Left lung (tissue), 10 donors: Measurements from ENCODE around the gene MGAT4B. TPM values are rescaled to one million over a fixed set of nuclear protein-coding genes. Genes with fewer than 3 reads are reported as not detected.
A peak's percentile ranks its signal among the peaks of the same experiment; 100 is the strongest.

Source experiments
- ATAC-seq: fragments of 200-7000 bp; cut with Tn5 transposase; one replicate; pipeline ENCODE4 v1.9.1; 2020; ENCODE audit warnings: moderate library complexity
- DNase-seq, 4 donors: peaks; one replicate each; pipeline ENCODE4 v3.0.0-alpha.2; 2013 to 2020
- H3K27ac ChIP-seq, 2 donors: fragments of 200-600 bp; sonication (generic) in 1 of 2; one replicate each; pipeline versions ENCODE4 v1.5.0 to v1.8.0; 2020 to 2021
- H3K27me3 ChIP-seq, 2 donors: fragments of 200-600 bp; sonication (generic) in 1 of 2; one replicate each; pipeline versions ENCODE4 v1.5.0 to v1.8.0; 2020 to 2021
- H3K36me3 ChIP-seq, 2 donors: fragments of 200-600 bp; sonication (generic) in 1 of 2; one replicate each; pipeline versions ENCODE4 v1.5.0 to v1.8.0; 2020 to 2021
- H3K4me1 ChIP-seq, 2 donors: fragments of 200-600 bp; one replicate each; pipeline ENCODE4 v1.8.0; 2021
- H3K4me3 ChIP-seq, 2 donors: fragments of 200-600 bp; sonication (generic) in 1 of 2; one replicate each; pipeline versions ENCODE4 v1.5.0 to v1.8.0; 2020 to 2021; ENCODE audit warnings: mild to moderate bottlenecking in 1 of 2
- H3K9me3 ChIP-seq, 2 donors: fragments of 200-600 bp; sonication (generic) in 1 of 2; one replicate each; pipeline versions ENCODE4 v1.5.0 to v1.8.0; 2020 to 2021
- intact Hi-C, 2 donors: fragments of 100-400 bp; cut with DNase I; formaldehyde crosslinking; loops; one replicate each; pipeline versions ENCODE4 v1.11.2 to v1.14.2; 2022
- polyA plus RNA-seq, 6 donors: library from polyadenylated mRNA; unstranded; fragments of 120-200 nt; gene quantifications; one replicate each; pipeline ENCODE4 v1.2.1, GENCODE V29; 2013; ENCODE audit not compliant: insufficient read length in 6 of 6
- total RNA-seq, 2 donors: library from RNA; stranded (reverse); fragmentation: NEBNext Ultra II Directional; extraction: Animal tissue kit (Norgen Biotek cat#: 25700); gene quantifications; one replicate each; pipeline ENCODE4 v1.2.1, GENCODE V29; 2021
- TF ChIP-seq, protein P1 (sequence below), 2 donors: fragments of 200-600 bp; sonication (generic) in 1 of 2; IDR thresholded peaks; one replicate each; pipeline versions ENCODE4 v1.5.0 to v1.8.0; 2021; ENCODE audit warnings: antibody characterized with exemption in 2 of 2
- donor health status: DM: no; HTN: yes; CAD: no.
- donor health status: DM: no; HTN: no; CAD: no.

Gene MGAT4B
- total and polyA plus RNA-seq, 8 donors = 90.5 to 191 (median 108) TPM

DNA sequence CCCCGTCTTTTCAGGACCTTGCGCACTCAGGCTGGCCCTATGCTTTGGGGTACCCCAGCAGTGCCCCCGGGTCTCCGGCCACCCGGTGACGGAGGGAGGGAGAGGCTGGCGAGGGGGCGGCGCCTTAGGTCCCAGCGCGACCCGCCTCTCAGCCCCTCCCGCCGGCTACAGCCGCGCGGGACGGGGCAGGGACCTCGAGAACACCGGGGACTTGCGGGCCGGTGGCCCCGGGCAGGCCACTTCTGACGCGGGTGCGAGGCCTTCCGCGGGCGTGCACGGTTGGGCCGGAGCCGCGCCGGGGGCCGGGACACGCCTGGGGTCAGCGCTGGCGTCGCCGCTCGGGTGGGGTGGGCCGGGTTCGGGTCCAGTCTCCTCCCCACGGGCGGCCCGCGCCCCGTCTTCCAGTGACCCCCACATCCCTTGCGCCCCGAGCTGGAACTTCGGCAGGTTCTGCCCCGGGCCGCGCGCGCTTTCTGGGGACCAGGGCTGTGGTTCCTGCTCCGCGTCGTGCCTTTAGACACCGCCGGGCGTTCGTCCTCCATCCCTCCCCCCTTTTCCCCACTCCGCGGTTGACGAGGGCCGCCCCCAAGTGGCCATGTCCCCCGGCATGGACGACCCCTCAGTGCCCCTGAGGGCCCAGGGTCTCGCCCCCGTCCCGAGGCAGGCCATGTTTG lies 10.3 kb upstream of the MGAT4B start:
- H3K27me3 ChIP-seq = no peaks in the 10 kb centered on the region
- peak overlapping the region; percentile 38 to 43 for H3K4me3 ChIP-seq
- no peaks in the 10 kb centered on the region for H3K9me3 ChIP-seq
- peaks cover 22 to 45% of the 10 kb centered on the region in 2 donors for H3K4me1 ChIP-seq
- ATAC-seq (no peak), DNase-seq (peak in 2 of 4 donors; percentile 55 to 90)
- H3K36me3 ChIP-seq = peaks cover 0 to 25% of the 10 kb centered on the region in 2 donors
- TF ChIP-seq, protein P1, sequence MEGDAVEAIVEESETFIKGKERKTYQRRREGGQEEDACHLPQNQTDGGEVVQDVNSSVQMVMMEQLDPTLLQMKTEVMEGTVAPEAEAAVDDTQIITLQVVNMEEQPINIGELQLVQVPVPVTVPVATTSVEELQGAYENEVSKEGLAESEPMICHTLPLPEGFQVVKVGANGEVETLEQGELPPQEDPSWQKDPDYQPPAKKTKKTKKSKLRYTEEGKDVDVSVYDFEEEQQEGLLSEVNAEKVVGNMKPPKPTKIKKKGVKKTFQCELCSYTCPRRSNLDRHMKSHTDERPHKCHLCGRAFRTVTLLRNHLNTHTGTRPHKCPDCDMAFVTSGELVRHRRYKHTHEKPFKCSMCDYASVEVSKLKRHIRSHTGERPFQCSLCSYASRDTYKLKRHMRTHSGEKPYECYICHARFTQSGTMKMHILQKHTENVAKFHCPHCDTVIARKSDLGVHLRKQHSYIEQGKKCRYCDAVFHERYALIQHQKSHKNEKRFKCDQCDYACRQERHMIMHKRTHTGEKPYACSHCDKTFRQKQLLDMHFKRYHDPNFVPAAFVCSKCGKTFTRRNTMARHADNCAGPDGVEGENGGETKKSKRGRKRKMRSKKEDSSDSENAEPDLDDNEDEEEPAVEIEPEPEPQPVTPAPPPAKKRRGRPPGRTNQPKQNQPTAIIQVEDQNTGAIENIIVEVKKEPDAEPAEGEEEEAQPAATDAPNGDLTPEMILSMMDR (IDR thresholded peaks at IDR 0.05) = no peak
- H3K27ac ChIP-seq = no peak overlapping the region
- intact Hi-C loops = no loop called here

DNA sequence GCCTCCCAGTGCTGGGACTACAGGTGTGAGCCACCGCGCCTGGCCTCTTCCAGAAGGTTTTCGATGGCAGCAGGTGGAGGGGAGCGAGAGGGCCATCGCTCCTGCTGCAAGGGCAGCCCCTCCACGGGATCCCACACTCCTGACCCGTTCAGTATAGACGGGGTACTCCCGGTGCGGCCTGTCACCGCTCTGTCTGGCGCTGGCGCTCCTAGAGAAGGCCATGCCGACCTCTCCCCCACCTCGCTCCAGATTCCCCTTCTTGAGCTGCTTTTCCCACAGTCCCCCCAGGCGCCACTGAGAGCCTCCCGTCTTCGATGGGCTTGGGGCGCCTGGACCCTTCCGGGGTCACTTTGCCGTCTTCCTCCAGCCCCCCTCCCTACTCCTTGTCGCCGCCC lies 9.7 kb upstream of the MGAT4B start:
- intact Hi-C loops = no loop called here
- peak overlapping the region; percentile 38 to 43 for H3K4me3 ChIP-seq
- DNase-seq (peak in 2 of 4 donors; percentile 36 to 70), ATAC-seq (no peak)
- H3K4me1 ChIP-seq = peaks cover 20 to 42% of the 10 kb centered on the region in 2 donors
- TF ChIP-seq, protein P1 (IDR thresholded peaks at IDR 0.05) = no peak
- no peaks in the 10 kb centered on the region for H3K9me3 ChIP-seq
- H3K27ac ChIP-seq = no peak overlapping the region
- peaks cover 0 to 29% of the 10 kb centered on the region in 2 donors for H3K36me3 ChIP-seq
- no peaks in the 10 kb centered on the region for H3K27me3 ChIP-seq

DNA sequence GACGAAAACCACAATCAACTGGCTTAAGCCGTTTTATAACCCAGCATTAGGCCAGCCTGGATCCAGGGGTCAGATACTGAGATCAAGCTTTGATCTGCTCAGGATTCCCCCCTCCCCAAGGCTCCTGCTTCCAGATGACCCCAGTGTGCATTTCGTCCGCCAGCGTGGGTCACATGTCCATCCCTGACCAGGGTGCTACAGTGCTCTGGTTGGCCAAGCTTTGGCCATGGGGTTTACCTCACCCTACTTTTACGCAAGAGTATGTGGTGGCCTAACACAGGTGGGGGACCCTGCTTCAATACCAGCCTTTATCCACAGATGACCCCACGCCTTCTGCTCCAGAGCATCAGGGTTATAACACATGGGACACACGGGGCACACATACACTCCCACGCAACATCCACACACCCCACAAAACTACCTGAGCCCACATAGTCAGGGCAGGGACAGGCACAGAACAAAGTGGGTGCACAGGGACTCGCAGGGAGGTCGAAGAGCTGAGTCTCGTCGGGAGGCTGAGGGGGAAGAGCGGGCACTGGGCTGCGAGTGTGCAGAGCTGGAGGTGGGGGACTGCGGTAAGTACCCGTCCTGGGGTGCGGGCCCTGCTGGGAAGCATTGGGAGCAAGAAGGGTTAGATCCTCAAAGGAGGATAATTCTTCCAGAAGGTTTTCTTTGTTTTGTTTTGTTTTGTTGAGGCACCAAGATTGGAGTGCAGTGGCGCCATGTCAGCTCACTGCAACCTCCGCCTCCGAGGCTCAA lies 9.0 kb upstream of the MGAT4B start:
- ATAC-seq (no peak), DNase-seq (peak in 1 of 4 donors; percentile 58)
- TF ChIP-seq, protein P1 (IDR thresholded peaks at IDR 0.05) = no peak
- Histone ChIP-seq H3K27me3 (no peaks in the 10 kb centered on the region), H3K9me3 (no peaks in the 10 kb centered on the region), H3K4me3 (no peak overlapping the region), H3K36me3 (peaks cover 0 to 29% of the 10 kb centered on the region in 2 donors), H3K4me1 (peaks cover 20 to 42% of the 10 kb centered on the region in 2 donors), H3K27ac (no peak overlapping the region)
- intact Hi-C loops = no loop called here

DNA sequence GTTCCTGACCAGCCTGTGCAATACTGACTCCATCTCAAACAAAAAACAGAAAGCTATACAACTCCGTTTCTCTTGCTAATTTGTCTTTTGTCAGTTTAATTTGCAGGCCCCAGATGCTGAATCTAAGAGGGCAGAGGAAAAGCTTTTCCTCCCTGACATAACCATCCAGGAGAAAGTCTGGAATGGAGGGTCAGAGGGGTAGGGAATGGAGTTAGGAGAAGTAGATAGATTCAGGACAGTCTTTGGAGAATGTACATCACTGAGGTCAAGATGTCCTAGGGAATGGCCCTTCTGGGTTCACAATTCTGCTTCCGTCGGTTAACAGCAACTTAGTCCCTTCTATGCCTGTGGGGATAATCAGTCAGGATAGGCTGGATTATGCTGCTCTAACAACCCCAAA lies 7.4 kb upstream of the MGAT4B start:
- no peaks in the 10 kb centered on the region for H3K27me3 ChIP-seq
- no peaks in the 10 kb centered on the region for H3K9me3 ChIP-seq
- no peak for DNase-seq
- no peak overlapping the region for H3K4me3 ChIP-seq
- no peak overlapping the region for H3K27ac ChIP-seq
- ATAC-seq = no peak
- H3K4me1 ChIP-seq = peaks cover 8 to 28% of the 10 kb centered on the region in 2 donors
- peaks cover 0 to 29% of the 10 kb centered on the region in 2 donors for H3K36me3 ChIP-seq
- intact Hi-C loops = no loop called here
- TF ChIP-seq, protein P1 (IDR thresholded peaks at IDR 0.05) = no peak

DNA sequence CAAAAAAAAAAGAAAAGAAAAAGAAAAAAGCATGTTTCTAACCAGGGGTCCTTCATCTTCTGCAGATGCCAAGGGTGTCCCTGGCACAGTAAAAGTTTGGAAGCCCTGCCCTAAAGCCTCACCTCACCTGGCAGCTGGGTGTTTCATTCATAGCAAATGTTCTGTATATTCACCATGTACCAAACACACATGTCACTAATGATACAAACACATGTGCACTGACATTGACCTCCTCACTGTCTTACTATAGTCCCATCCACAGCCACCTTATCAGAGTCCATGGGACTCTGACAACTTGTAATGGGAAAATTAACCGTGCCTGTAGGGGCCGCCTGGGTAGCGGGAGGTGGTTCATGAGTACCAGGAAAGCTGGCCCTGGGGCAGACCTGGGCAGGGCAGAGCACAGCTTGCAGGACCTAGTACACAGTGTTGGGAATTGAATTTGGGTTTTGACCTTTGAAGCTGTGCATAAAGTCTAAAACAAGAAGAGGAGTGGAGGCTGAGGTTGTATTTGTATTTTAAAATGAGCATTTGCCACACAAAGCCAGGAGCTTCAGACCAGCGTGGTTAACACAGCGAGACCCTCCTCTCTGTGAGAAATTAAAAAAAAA lies 6.4 kb upstream of the MGAT4B start:
- Histone ChIP-seq H3K27ac (no peak overlapping the region), H3K27me3 (no peaks in the 10 kb centered on the region), H3K9me3 (no peaks in the 10 kb centered on the region), H3K4me3 (no peak overlapping the region), H3K36me3 (peaks cover 0 to 29% of the 10 kb centered on the region in 2 donors), H3K4me1 (peaks cover under 1 to 25% of the 10 kb centered on the region in 2 donors)
- peak in 1 of 4 donors; percentile 30 for DNase-seq
- ATAC-seq = no peak
- TF ChIP-seq, protein P1 (IDR thresholded peaks at IDR 0.05) = no peak
- intact Hi-C loops = no loop called here
